ENCODE measurements around the gene TMPO. TPM values are rescaled to one million over a fixed set of nuclear protein-coding genes. Genes with fewer than 3 reads are reported as not detected.
"Not testable (repeated sequence)": the region's sequence is repeated elsewhere in the genome, so short reads cannot be mapped to it uniquely, and the experiment has no call there.

TMPO gene
- polyA plus RNA-seq, 1 donor: 259 TPM

GRCh38 chr12:98578392-98578791, 63.0 kb downstream of the TMPO start:
- no peak for DNase-seq

- peak; percentile 4 for DNase-seq
Observed at GRCh38 chr12:98578821-98579220, 63.4 kb downstream of the TMPO start.

- no peak for DNase-seq
Observed at GRCh38 chr12:98579347-98579746, 64.0 kb downstream of the TMPO start.

GRCh38 chr12:98579835-98580234, 64.4 kb downstream of the TMPO start:
- DNase-seq: no peak

- DNase-seq: no peak
Observed at GRCh38 chr12:98580695-98581094, 65.3 kb downstream of the TMPO start.

GRCh38 chr12:98581101-98581500, 65.7 kb downstream of the TMPO start:
- DNase-seq: no peak

GRCh38 chr12:98582093-98582492, 66.7 kb downstream of the TMPO start:
- no peak for DNase-seq

GRCh38 chr12:98587084-98587483, 71.7 kb downstream of the TMPO start:
- DNase-seq: no peak

GRCh38 chr12:98591209-98591608, 75.8 kb downstream of the TMPO start:
- no peak for DNase-seq

- no peak for DNase-seq
Observed at GRCh38 chr12:98592825-98593322, 77.5 kb downstream of the TMPO start.

- peak; percentile 97 for DNase-seq
Observed at GRCh38 chr12:98593351-98594049, 78.1 kb downstream of the TMPO start, which contains the start of gene SLC25A3. Gene SLC25A3 (plus strand): TSS chr12:98593686. CDS start chr12:98593979, 293 bp downstream.

GRCh38 chr12:98594050-98594835, 78.9 kb downstream of the TMPO start:
- peak; percentile 32 for DNase-seq

- DNase-seq: peak; percentile 15
Observed at GRCh38 chr12:98595243-98595988, 80.0 kb downstream of the TMPO start.

- not testable (repeated sequence) for DNase-seq
Observed at GRCh38 chr12:98597313-98597712, 81.9 kb downstream of the TMPO start.

Other genes with a start within 250 kb of the TMPO start
- 728 TPM for gene SLC25A3, start 78.1 kb downstream of the TMPO start, polyA plus RNA-seq (ENCODE audit: insufficient read length)
- gene IKBIP, start 129.2 kb downstream of the TMPO start, polyA plus RNA-seq (ENCODE audit: insufficient read length): 25.0 TPM
- 46.2 TPM for gene APAF1, start 129.7 kb downstream of the TMPO start, polyA plus RNA-seq (ENCODE audit: insufficient read length)